HepG2 (cell line): ENCODE data around the gene NTM. TPM values are rescaled to one million over a fixed set of nuclear protein-coding genes. Genes with fewer than 3 reads are reported as not detected.

Source experiments
- ATAC-seq: fragments of 200-7000 bp; cut with Tn5 transposase; 3 replicates; pipeline ENCODE4 v1.9.1; 2020; ENCODE audit warnings: mild to moderate bottlenecking, moderate library complexity
- BruUV-seq: library from RNA; stranded (reverse); fragments of 400-500 nt; replicated peaks from 2 replicates; lab custom pipeline; 2021; lab: Mats Ljungman, UMichigan
- CTCF ChIA-PET: fragments of 300-600 bp; formaldehyde crosslinking; extraction: SDS; loops from one replicate; lab custom pipeline; 2021; ENCODE audit warnings: low total read pairs, inconsistent platforms, low intra/inter-chr PET ratio; lab: Yijun Ruan, JAX
- POLR2A ChIA-PET: fragments of 350-600 bp; sonication (Branson Sonifier 250); formaldehyde crosslinking; loops from one replicate; lab custom pipeline; 2020; ENCODE audit warnings: antibody characterized with exemption, inconsistent platforms; lab: Yijun Ruan, JAX
- DNase-seq: peaks from one replicate; pipeline ENCODE4 v3.0.0-alpha.2; 2015; ENCODE audit warnings: low spot score
- FAIRE-seq: peaks from 3 replicates; lab custom pipeline; 2011; peaks lifted over from hg19 to GRCh38; lab: Jason Lieb, UNC
- H2AFZ ChIP-seq: one replicate; pipeline ENCODE4 v1.6.1; 2011; ENCODE audit warnings: low read length, inconsistent platforms
- H3K27ac ChIP-seq: fragments of 300-600 bp; 3 replicates; pipeline ENCODE4 v1.8.0; 2011; ENCODE audit warnings: mixed run types, mild to moderate bottlenecking, mixed read lengths, low read length, inconsistent platforms; ENCODE audit not compliant: insufficient read depth; ENCODE audit errors: extremely low read length
- H3K27me3 ChIP-seq, 2 experiments: fragments of 200-600 bp in 1 of 2; 2 replicates in 1 of 2; 3 replicates in 1 of 2; pipeline versions ENCODE4 v1.6.0 to v1.8.0; 2011; ENCODE audit warnings: low read length in 2 of 2, mild to moderate bottlenecking in 2 of 2, moderate library complexity in 2 of 2, inconsistent platforms in 1 of 2; ENCODE audit not compliant: insufficient read depth in 2 of 2, control insufficient read depth in 1 of 2
- H3K36me3 ChIP-seq, 2 experiments: fragments of 200-600 bp in 1 of 2; replicated peaks in 1 of 2; 2 replicates in 1 of 2; 3 replicates in 1 of 2; pipeline versions ENCODE4 v1.5.1 to v1.8.0; 2011; ENCODE audit warnings: low read length in 2 of 2, inconsistent platforms in 1 of 2; ENCODE audit not compliant: insufficient read depth in 2 of 2, control insufficient read depth in 1 of 2
- H3K4me1 ChIP-seq: 2 replicates; pipeline ENCODE4 v1.5.1; 2012; ENCODE audit warnings: low read length, inconsistent platforms; ENCODE audit not compliant: insufficient read depth
- H3K4me2 ChIP-seq: 2 replicates; pipeline ENCODE4 v1.6.0; 2011; ENCODE audit warnings: low read depth, low read length, inconsistent platforms
- H3K4me3 ChIP-seq, 3 experiments: fragments of 200-600 bp in 1 of 3; sonication (generic), shearing (Covaris generic) in 1 of 3; replicated peaks in 1 of 3; 2 replicates each; pipeline ENCODE4 v1.5.1; 2011 to 2016; ENCODE audit warnings: low read length in 3 of 3, inconsistent platforms in 2 of 3, low read depth in 2 of 3, mild to moderate bottlenecking in 2 of 3, control low read depth in 1 of 3, mixed read lengths in 1 of 3; ENCODE audit not compliant: insufficient read depth in 1 of 3
- H3K79me2 ChIP-seq: one replicate; pipeline ENCODE4 v1.6.1; 2011; ENCODE audit warnings: low read length, inconsistent platforms; ENCODE audit not compliant: insufficient read depth
- H3K9ac ChIP-seq: 2 replicates; pipeline ENCODE4 v1.6.0; 2011; ENCODE audit warnings: mild to moderate bottlenecking, low read depth, low read length, inconsistent platforms; ENCODE audit not compliant: insufficient read depth
- H3K9me3 ChIP-seq: 2 replicates; pipeline ENCODE4 v1.5.1; 2012; ENCODE audit warnings: mild to moderate bottlenecking, low read length
- H4K20me1 ChIP-seq: 2 replicates; pipeline ENCODE4 v1.6.0; 2011; ENCODE audit warnings: inconsistent platforms, mild to moderate bottlenecking, low read length, moderate library complexity; ENCODE audit not compliant: insufficient read depth
- SALL1 ChIP-seq: sonication (generic); formaldehyde crosslinking; IDR thresholded peaks from 2 replicates; pipeline ENCODE4 v1.8.0; 2022; ENCODE audit warnings: mild to moderate bottlenecking, missing genetic modification reagents
- SRSF4 ChIP-seq: fragments of 200-400 bp; formaldehyde crosslinking; IDR thresholded peaks from one replicate; pipeline ENCODE4 v1.6.1; 2018; ENCODE audit warnings: mild to moderate bottlenecking, low read depth, low read length, moderate library complexity; ENCODE audit not compliant: poor library complexity, severe bottlenecking
- ZFX ChIP-seq: sonication (generic); formaldehyde crosslinking; IDR thresholded peaks from 2 replicates; pipeline ENCODE4 v1.4.0; 2020; ENCODE audit warnings: mild to moderate bottlenecking, low read depth, missing genetic modification reagents, moderate library complexity
- ZNF160 ChIP-seq: sonication (generic); formaldehyde crosslinking; IDR thresholded peaks from 2 replicates; pipeline ENCODE4 v1.8.0; 2022; ENCODE audit warnings: mild to moderate bottlenecking, inconsistent platforms, missing genetic modification reagents
- ZNF296 ChIP-seq: sonication (generic); formaldehyde crosslinking; conservative IDR thresholded peaks from 2 replicates; pipeline ENCODE4 v1.5.0; 2020; ENCODE audit warnings: mild to moderate bottlenecking, missing genetic modification reagents
- ZNF326 ChIP-seq: sonication (generic); formaldehyde crosslinking; IDR thresholded peaks from 2 replicates; pipeline ENCODE4 v1.4.0; 2020; ENCODE audit warnings: missing genetic modification reagents, borderline replicate concordance
- ZNF747 ChIP-seq: sonication (generic); formaldehyde crosslinking; IDR thresholded peaks from 2 replicates; pipeline ENCODE4 v1.8.1; 2023; ENCODE audit warnings: missing genetic modification reagents, mild to moderate bottlenecking, borderline replicate concordance
- ZNF780A ChIP-seq: sonication (generic); formaldehyde crosslinking; IDR thresholded peaks from 2 replicates; pipeline ENCODE4 v1.8.0; 2022; ENCODE audit warnings: mild to moderate bottlenecking, missing genetic modification reagents, moderate library complexity
- WGBS: methylation state at CpG from one replicate; pipeline ENCODE4 v1.1.6; 2017; ENCODE audit warnings: low lambda C conversion rate; 5-methylcytosine and 5-hydroxymethylcytosine counted together
- in situ Hi-C: cut with HindIII; loops from 2 replicates; pipeline ENCODE4 v1.10.0; 2017; ENCODE audit warnings: low pct_unique_long_range_greater_than_20kb; ENCODE audit not compliant: extremely low pct_ligation_motif_present
- intact Hi-C: fragments of 100-400 bp; cut with micrococcal nuclease; formaldehyde crosslinking; loops from one replicate; pipeline ENCODE4 v1.10.0; 2022; ENCODE audit not compliant: unreplicated experiment
- polyA plus RNA-seq, 8 experiments: library from polyadenylated mRNA; depleted of rRNA in 3 of 8; stranded (reverse) in 7 of 8; unstranded in 1 of 8; fragments of >200 nt; fragmentation: Illumina TruSeq in 4 of 8; extraction: Trizol in 4 of 8; gene quantifications; 2 replicates each; pipeline versions ENCODE4 v1.2.1 to v1.2.3, GENCODE V29; 2011 to 2016; ENCODE audit warnings: low read depth in 4 of 8, missing spikeins in 1 of 8, mixed read lengths in 1 of 8; ENCODE audit not compliant: insufficient read depth in 1 of 8
- total RNA-seq, 5 experiments: library from RNA; depleted of rRNA; stranded (reverse); fragments of >200 nt; fragmentation: Illumina TruSeq; extraction: Trizol; gene quantifications; 2 replicates each; pipeline ENCODE4 v1.2.3, GENCODE V29; 2016; ENCODE audit warnings: low read depth in 1 of 5
- TF ChIP-seq, protein P1 (sequence below): sonication (generic); formaldehyde crosslinking; IDR thresholded peaks from 2 replicates; pipeline ENCODE4 v1.8.0; 2023; ENCODE audit warnings: mild to moderate bottlenecking, missing genetic modification reagents
- TF ChIP-seq, protein P2 (sequence below): sonication (generic); formaldehyde crosslinking; IDR thresholded peaks from 2 replicates; pipeline ENCODE4 v1.5.1; 2020; ENCODE audit warnings: mild to moderate bottlenecking, moderate library complexity, missing genetic modification reagents

Gene NTM
- total and polyA plus RNA-seq, 2 of the 13 experiments (the other 11 are each of a cell fraction or from before 2014, with no cell fraction given), result not detected

DNA sequence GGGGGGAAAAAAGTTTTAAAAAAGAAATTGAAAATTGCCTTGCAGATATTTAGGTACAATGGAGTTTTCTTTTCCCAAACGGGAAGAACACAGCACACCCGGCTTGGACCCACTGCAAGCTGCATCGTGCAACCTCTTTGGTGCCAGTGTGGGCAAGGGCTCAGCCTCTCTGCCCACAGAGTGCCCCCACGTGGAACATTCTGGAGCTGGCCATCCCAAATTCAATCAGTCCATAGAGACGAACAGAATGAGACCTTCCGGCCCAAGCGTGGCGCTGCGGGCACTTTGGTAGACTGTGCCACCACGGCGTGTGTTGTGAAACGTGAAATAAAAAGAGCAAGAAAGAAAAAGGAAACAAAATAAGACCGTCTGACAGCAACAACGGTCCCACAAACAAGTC is 964.9 kb downstream of the NTM start:
- no peaks in the 10 kb centered on the region for H3K4me1 ChIP-seq
- no peaks in the 10 kb centered on the region for H3K36me3 ChIP-seq
- no peak overlapping the region for H2AFZ ChIP-seq
- FAIRE-seq (no peak), DNase-seq (no peak), ATAC-seq (no peak)
- H3K27me3 ChIP-seq, result no peaks in the 10 kb centered on the region
- no TSS peak for BruUV-seq
- intact Hi-C loops, result no loop called here
- ChIA-PET CTCF (no interaction called here), POLR2A (no interaction called here)
- H3K27ac ChIP-seq, result no peak overlapping the region
- no peaks in the 10 kb centered on the region for H3K79me2 ChIP-seq
- no peak overlapping the region for H3K4me2 ChIP-seq
- H3K9me3 ChIP-seq, result no peaks in the 10 kb centered on the region
- no peak overlapping the region for H3K9ac ChIP-seq
- TF ChIP-seq, protein P1, sequence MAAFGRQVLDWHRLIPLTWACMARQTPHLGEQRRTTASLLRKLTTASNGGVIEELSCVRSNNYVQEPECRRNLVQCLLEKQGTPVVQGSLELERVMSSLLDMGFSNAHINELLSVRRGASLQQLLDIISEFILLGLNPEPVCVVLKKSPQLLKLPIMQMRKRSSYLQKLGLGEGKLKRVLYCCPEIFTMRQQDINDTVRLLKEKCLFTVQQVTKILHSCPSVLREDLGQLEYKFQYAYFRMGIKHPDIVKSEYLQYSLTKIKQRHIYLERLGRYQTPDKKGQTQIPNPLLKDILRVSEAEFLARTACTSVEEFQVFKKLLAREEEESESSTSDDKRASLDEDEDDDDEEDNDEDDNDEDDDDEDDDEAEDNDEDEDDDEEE, result no peak
- TF ChIP-seq ZNF747 (CRISPR knock-in tag) (no peak), SRSF4 (no peak), SALL1 (no peak), ZNF780A (no peak), ZNF160 (CRISPR knock-in tag) (no peak), ZFX (CRISPR knock-in tag) (no peak), ZNF296 (CRISPR knock-in tag) (no peak), ZNF326 (CRISPR knock-in tag) (no peak)
- TF ChIP-seq, protein P2, sequence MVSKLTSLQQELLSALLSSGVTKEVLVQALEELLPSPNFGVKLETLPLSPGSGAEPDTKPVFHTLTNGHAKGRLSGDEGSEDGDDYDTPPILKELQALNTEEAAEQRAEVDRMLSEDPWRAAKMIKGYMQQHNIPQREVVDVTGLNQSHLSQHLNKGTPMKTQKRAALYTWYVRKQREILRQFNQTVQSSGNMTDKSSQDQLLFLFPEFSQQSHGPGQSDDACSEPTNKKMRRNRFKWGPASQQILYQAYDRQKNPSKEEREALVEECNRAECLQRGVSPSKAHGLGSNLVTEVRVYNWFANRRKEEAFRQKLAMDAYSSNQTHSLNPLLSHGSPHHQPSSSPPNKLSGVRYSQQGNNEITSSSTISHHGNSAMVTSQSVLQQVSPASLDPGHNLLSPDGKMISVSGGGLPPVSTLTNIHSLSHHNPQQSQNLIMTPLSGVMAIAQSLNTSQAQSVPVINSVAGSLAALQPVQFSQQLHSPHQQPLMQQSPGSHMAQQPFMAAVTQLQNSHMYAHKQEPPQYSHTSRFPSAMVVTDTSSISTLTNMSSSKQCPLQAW (CRISPR knock-in tag), result no peak
- 49% methylated on average over 14 of the region's 14 CpGs for WGBS
- no peak overlapping the region for H3K4me3 ChIP-seq
- in situ Hi-C loops, result no loop called here
- H4K20me1 ChIP-seq, result no peaks in the 10 kb centered on the region
